Middle frontal gyrus (tissue), 1 donor: ENCODE results near the gene TMEM131.
"Not testable (repeated sequence)": the region's sequence is repeated elsewhere in the genome, so short reads cannot be mapped to it uniquely, and the experiment has no call there.

Experiments used
- DNase-seq: peaks from one replicate; pipeline ENCODE4 v3.0.0-alpha.2; 2015; ENCODE audit warnings: low spot score; ENCODE audit errors: extremely low spot score

The TMEM131 gene

DNA sequence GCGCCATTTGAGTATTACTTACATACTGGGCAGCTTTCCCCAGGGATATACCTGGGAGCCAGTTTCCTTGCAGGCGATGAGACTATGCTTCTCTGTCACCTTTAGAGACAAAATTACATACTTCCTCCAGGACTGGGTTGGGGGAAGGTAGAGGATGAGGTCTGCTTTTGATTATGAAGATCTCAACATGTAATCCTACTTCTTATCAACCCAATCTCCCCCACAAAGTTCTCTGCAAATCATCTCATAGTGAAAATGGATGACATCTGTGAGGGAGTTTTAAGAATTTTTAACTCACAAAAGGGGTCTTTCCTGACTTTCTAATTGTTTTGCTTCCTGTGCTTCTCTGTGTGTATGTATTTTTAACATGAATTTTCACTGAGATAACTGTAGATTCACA, 81.9 kb downstream of the TMEM131 start:
- DNase-seq: no peak

DNA sequence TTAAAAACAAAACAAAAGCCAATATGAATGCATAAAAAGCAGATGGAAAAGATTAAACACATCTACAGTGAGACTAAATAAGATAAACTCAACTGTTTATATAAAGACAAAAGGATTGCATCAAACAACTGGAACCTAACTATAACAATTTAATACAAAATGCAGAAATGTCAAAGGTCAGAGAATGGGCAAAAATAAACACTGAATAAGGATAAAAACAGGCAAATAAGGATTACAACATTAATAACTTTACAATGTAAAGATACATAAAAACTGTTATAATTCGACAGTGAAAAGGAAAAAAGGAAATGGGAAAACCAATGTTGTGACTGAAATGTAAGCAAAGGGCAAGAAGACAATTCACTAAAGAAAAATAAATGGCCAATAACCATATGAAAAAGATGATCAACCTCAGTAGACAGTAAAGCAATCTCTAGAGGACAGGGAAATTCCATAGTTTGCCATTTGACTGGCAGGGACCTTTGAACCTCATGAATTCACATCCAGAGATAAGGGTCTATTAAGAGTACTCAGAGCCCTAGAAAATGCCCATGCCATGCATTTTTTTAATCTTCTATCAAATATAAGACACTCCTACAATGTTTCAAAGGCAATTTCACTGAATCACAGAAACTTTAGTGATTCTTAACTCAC, 83.7 kb downstream of the TMEM131 start:
- no peak for DNase-seq

DNA sequence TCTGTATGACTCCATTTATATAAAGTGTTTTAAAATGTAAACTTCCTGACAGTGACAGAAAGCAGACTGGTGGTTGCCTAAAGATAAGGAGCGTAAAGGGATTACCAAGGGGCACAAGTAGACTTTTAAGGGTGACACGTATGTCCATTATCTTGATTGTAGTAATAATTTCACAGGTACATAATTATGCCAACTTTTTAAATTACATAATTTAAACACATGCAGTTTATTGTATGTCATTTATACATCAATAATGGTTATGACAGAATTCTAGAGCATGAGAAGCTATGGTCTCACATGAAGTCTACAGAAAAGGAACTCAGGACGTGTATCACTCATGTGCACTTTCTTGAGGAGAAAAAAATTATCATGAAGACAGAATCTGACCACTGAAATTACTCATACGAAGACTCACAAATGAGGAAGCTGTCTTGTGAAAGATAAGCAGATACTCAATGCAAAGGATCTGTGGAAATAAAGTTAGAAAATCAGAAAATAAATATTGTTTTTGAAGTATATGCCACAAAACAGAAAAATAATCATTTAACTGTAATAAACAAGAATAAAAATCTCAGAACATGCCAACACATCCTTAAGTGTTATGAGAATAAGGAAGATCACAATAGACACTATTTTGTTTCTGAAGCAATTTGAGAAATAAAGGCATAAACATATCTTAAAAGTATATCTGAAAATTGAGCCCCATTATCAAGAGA, 84.4 kb downstream of the TMEM131 start:
- DNase-seq: no peak

GRCh38 chr2:97910403-97911205, 85.1 kb downstream of the TMEM131 start:
- DNase-seq: no peak

- DNase-seq: no peak
Observed at GRCh38 chr2:97908208-97908676, 87.5 kb downstream of the TMEM131 start.

DNA sequence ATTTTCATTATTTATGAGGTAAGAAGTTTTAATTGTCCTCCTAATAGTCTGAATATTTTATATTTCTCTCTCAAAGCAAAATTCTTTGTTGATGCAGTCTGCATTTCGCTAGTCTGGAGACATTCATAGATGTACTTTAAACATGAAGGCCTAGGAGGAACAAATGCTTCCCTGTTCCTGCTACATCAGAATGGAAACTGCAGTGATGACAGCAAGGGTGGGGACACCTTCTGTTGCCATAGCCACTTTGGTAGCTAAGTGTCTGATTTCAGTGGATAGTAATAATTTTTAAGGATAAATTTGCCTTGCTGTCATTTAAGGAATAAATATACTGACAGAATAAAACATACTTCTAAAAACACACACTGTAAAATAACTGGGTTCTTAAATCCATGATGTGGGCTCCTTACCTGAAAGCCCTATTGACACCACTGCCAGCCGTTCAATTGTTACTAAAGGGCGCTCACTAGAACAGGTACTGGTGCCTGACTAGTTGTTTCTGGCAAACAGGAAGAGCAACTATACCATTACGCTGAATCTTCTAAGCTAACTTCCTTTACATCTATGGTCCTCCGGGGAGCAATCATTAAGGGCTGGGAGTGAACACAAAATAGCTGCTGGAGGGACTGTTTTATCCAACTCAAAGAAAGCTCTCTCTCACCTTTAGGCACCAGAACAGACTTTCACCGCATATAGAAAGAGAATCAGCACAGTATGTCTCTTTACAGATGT, 88.2 kb downstream of the TMEM131 start:
- no peak for DNase-seq

GRCh38 chr2:97906307-97906706, 89.4 kb downstream of the TMEM131 start:
- no peak for DNase-seq

GRCh38 chr2:97905294-97905693, 90.5 kb downstream of the TMEM131 start:
- DNase-seq: no peak

DNA sequence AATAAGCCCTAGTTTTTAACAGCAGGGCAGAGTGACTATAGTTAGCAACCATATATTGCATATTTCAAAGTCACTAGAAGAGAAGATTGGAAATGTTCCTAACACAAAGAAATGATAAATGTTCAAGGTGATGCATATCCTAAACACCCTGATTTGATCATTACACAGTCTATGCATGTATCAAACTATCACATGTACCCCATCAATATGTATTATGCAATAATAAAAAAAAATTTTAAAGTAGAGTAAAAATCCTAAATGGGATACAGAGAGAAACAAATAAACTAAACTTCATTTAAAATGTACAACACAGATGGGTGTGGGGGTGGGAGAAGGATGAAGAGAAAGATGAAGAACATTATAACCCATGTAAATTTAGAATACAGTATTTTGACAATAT, 93.9 kb downstream of the TMEM131 start:
- DNase-seq: no peak

GRCh38 chr2:97900806-97901205, 94.9 kb downstream of the TMEM131 start:
- no peak for DNase-seq

DNA sequence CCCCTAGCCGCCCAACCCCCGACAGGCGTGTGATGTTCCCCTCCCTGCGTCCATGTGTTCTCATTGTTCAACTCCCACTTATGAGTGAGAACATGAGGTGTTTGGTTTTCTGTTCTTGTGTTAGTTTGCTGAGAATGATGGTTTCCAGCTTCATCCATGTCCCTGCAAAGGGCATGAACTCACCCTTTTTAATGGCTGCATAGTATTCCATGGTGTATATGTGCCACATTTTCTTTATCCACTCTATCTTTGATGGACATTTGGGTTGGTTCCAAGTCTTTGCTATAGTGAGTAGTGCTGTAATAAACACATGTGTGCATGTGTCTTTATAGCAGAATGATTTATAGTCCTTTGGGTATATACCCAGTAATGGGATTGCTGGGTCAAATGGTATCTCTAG, 102.7 kb downstream of the TMEM131 start:
- DNase-seq: not testable (repeated sequence)

DNA sequence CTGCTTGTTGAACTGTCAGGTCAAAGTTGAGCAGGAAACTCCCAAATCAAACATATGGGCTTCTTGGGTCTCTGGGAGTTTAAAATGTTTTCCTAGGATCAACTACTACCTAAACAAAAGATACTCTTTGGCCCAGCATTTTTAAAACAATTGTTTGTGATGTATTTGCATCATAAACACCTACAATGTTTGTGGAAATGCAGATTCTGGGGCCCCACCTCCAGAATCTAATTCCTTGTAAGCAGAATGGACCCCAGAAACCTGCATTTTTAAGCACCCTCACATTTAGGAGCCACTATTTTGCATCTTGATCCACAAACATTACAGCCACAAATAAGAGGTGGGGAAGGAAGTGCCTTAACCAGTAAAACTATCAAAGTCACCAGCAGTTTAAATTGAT, 104.1 kb downstream of the TMEM131 start:
- no peak for DNase-seq

DNA sequence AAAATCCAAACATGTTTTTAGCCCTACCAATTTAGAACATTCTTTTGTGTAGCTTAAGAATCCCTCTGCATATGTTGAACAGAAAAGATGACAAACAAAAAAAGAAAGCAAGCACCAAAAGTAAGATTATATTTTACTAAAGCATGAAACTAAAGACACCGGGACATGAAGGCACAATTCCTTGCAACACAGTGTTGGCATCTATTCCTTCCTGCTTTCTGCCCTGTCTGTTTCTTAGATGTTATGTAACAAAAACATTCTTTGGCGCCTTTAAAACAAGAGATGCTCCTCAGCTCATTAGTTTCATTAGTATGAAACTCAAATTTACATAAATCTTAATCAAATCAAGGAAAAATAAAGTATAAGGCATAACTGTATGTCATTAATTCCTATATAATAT, 106.6 kb downstream of the TMEM131 start:
- DNase-seq: no peak

GRCh38 chr2:97885841-97886240, 109.9 kb downstream of the TMEM131 start:
- DNase-seq: no peak

GRCh38 chr2:97880334-97880733, 115.4 kb downstream of the TMEM131 start:
- no peak for DNase-seq

DNA sequence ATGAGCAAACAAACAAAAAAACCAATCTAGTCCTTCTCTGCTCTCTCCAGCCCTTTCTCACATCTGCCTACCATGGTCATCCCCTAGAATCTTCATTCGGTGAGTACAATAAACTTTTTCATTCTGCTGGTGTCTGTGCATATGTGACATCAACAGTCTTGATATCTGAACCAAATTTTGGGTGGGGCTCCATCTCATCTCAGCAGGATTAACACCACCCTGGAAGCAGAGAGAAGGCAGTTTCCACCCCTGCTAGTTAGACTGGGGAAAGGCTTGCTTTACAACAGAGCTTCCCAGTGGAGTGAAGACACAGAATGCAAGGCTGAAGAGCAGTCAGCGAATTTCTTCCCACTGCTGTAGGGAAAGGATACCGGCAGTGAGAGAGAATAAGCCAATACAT, 116.9 kb downstream of the TMEM131 start:
- DNase-seq: no peak

GRCh38 chr2:97878317-97878716, 117.4 kb downstream of the TMEM131 start:
- not testable (repeated sequence) for DNase-seq

DNA sequence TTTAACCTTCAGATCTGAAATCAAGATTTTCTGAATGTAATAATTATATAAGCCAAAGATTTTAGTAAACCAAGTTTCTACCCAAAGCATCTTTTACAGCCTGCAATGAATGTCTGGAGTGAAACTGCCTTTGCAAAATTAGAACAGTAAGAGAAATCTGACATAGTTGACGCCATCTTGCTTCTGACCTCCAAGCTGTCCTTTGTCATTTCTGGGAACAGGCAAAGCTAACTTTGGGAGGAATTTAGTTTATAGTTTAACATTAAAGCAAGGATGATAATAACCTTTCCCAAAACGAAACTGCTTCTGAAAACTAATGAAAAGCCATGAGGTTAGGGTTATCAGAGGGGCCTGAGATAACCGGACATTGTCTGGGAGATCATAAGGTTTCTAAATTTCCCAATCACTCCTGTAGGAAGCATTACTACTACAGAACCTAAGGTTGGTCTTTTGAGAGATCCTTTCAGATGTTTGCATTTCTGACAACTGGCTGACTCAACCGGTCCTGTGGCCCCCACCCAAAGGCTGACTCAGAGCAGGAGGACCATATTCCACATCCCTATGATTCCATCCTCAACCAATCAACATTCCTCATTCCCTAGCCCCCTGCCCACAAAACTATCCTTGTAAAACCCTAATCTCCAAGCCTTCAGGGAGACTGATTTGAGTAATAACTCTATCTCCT, 124.5 kb downstream of the TMEM131 start:
- DNase-seq: no peak

- DNase-seq: no peak
Observed at GRCh38 chr2:97870396-97870843, 125.3 kb downstream of the TMEM131 start.

DNA sequence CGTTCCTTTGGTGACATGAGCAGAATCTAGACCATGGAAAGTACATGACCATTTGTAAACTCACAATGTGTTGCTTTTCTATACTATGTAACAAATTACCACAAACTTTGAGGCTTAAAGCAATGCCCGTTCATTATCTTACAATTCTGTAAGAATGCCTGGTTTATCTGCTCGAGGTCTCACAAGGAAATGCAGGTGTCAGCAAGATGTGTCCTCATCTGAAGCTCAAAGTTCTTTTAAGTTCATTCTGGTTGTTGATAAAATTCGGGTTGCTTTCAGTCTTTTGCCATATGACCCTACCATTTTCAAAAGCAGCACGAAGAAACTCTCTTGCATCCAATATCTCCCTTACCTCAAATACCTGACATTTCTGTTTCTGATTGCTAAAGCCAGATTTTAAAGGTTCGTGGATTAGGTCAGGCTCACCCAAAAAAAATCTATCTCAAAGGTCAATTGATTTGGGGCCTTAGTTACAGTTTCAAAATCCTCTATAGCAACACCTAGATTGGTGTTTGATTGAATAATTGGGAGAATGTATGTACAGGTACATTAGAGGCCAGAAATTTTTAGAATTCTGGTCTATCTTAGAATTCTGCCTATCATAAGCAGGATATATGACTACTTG, 125.9 kb downstream of the TMEM131 start:
- DNase-seq: no peak
